Measurements from ENCODE around the gene MIOX.
"Not testable (repeated sequence)": the region's sequence is repeated elsewhere in the genome, so short reads cannot be mapped to it uniquely, and the experiment has no call there.

The MIOX gene

GRCh38 chr22:50529897-50530579 is 43.4 kb downstream of the MIOX start, which contains the start of gene TYMP:
Gene TYMP, minus strand, starts transcription at chr22:50530012. Its CDS starts 303 bp downstream, at chr22:50529709.
- peak; percentile 83 to 90 for DNase-seq (ENCODE audit: low read depth in 2 of 2)
- peak within 1 kb of the TSS; percentile 57 to 59 for H3K4me3 ChIP-seq (replicated peaks in 1 of 2; ENCODE audit: low read depth in 2 of 2, low read length in 2 of 2)
- no peak for TF ChIP-seq CTCF (IDR thresholded peaks at IDR 0.05; ENCODE audit: low read depth, low read length)

- peak overlapping the region; percentile 55 to 59 for H3K4me3 ChIP-seq (replicated peaks in 1 of 2; ENCODE audit: low read depth in 2 of 2, low read length in 2 of 2)
- TF ChIP-seq CTCF (IDR thresholded peaks at IDR 0.05; ENCODE audit: low read depth, low read length), result no peak
- DNase-seq (ENCODE audit: low read depth in 2 of 2), result no peak
Measured at GRCh38 chr22:50530580-50530876, 43.9 kb downstream of the MIOX start.

GRCh38 chr22:50530877-50531545 is 44.4 kb downstream of the MIOX start:
- peak; percentile 85 to 93 for DNase-seq (ENCODE audit: low read depth in 2 of 2)
- TF ChIP-seq CTCF (IDR thresholded peaks at IDR 0.05; ENCODE audit: low read depth, low read length), result no peak
- peak overlapping the region; percentile 55 to 59 for H3K4me3 ChIP-seq (replicated peaks in 1 of 2; ENCODE audit: low read depth in 2 of 2, low read length in 2 of 2)

GRCh38 chr22:50531546-50531961 is 44.9 kb downstream of the MIOX start:
- TF ChIP-seq CTCF (IDR thresholded peaks at IDR 0.05; ENCODE audit: low read depth, low read length), result no peak
- peak; percentile 29 to 46 for DNase-seq (ENCODE audit: low read depth in 2 of 2)
- H3K4me3 ChIP-seq (replicated peaks in 1 of 2; ENCODE audit: low read depth in 2 of 2, low read length in 2 of 2), result peak overlapping the region; percentile 55 to 59

GRCh38 chr22:50531962-50532674 is 45.5 kb downstream of the MIOX start:
- no peak for TF ChIP-seq CTCF (IDR thresholded peaks at IDR 0.05; ENCODE audit: low read depth, low read length)
- peak overlapping the region; percentile 55 to 59 for H3K4me3 ChIP-seq (replicated peaks in 1 of 2; ENCODE audit: low read depth in 2 of 2, low read length in 2 of 2)
- DNase-seq (ENCODE audit: low read depth in 2 of 2), result peak; percentile 63 to 87

GRCh38 chr22:50532824-50533796 is 46.5 kb downstream of the MIOX start:
- no peak overlapping the region for H3K4me3 ChIP-seq (replicated peaks in 1 of 2; ENCODE audit: low read depth in 2 of 2, low read length in 2 of 2)
- no peak for TF ChIP-seq CTCF (IDR thresholded peaks at IDR 0.05; ENCODE audit: low read depth, low read length)
- DNase-seq (ENCODE audit: low read depth in 2 of 2), result no peak

- DNase-seq (ENCODE audit: low read depth in 2 of 2), result peak; percentile 58 to 79
- H3K4me3 ChIP-seq (replicated peaks in 1 of 2; ENCODE audit: low read depth in 2 of 2, low read length in 2 of 2), result not testable (repeated sequence)
Measured at GRCh38 chr22:50533856-50534711, 47.4 kb downstream of the MIOX start.

Measured in cardiac fibroblast (primary cell).